Measurements from ENCODE around the gene PTAR1.
A peak's percentile ranks its signal among the peaks of the same experiment; 100 is the strongest.

PTAR1 gene

DNA sequence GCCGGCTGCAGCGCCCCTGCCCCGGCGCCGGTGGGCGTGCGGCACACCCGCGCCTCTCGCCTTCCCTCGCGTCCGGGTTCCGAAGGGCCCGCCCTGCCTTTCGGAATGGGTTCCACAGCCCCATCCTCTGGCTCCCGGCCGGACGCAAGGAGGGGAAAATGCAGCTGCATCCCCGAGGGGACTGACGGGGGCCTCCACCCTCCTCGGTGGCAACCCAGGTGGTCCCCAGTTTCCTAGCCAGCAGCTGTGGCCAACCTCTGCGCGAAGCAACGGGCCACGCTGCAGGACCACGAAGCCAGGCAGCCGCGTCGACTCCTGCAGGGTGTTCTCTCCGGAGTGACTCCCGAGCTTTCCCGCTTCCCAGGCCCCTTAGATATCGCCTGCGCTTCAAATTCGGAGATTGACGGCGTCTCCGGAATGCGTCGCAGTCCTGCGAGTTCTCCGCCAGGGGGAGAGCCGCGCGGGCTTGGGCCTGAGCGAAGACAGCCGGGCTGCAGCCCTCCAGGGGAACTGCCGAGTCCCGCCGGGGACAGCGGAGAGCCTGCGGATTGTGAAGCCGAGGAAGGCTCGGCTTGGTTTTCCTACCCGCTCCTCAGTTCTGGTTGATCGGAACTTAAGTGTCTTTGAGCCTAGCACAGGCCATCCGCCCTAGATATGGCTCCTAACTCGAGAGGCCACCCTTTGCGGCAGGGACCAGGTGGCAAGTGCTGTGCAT, 87.1 kb downstream of the PTAR1 start:
- DNase-seq: peak; percentile 61 to 73

DNA sequence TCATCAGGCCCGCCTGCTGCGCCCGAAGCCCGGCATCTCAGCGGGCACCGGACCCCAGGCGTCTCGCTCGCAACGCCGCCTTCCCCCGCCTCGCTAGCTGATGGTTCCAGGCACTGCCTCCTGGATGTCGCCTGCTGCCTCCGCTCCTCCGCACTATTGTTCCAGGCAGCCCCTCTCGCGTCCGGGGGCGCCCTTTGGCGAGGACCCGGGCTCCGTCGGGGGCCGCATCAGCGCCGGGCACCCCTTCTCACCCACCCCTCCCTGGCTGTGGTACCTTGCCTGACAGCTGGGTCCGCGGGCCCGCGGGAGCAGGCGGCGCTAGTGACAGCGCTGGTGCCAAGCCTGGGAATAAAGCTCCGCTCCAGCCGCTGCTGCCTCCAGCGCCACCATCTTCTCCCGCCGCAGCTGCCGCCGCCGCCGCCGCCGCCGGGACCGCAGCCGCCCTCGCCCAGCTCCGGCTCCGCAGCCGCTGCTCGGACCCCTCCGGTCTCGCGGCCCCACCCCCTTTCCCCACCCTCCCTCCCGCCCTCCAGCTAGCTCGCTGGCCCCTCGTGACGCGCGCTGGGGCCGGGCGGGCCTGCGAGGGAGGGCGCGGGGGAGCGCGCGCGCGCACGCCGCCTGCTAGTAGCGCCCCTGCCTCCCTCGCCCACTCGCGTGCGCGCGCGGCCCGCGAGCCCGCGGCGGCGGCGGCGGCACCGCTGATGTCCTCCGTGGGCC, 87.8 kb downstream of the PTAR1 start, which contains the start of gene APBA1:
Gene APBA1 (minus strand): TSS at position 493 of the 717 bp plus-strand sequence.
- DNase-seq: peak; percentile 5 to 20

DNA sequence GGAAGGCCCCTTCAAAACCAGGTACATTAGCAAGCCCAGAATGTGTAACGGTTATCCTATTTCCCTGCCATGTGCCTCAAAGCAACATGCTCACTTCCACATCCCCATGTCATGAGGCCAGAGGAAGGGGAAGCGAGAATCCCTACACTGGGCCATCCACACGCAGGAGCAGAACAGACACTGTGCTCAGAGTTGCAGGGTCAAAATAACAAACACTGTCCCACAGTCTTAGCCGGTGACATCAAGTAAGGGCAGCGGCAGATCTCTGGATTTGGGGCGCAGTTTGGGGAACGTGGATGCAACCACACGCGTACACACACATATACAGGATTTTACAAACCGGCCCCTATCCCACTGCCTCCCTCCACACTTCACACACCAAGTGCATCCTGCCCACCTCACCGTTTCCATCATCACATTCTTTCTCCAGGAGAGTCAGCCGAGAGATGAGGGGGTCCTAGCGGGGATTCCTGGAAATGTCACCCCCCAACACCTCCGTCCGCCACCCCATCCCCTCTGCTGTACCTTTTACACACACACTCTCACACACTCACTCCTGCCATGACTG, 88.4 kb downstream of the PTAR1 start:
- no peak for DNase-seq

DNA sequence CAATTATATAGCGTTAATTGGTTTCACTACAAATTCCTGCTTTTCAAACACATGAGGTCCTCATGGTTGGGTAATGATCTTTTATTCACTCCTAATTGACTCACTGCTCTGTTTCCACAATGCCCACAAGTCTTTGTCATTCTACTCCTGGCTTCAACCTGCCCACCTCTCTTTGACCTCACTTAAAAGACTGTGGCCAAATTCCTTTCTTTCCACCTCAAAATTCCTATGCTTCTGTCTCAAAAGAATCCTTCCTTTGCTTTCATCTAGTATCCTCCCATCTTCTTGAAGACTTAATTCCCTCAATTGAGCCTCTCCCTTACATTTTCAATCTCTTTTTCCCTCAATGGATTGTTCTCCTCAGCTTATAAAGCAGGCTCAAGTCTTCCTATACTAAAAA, 92.5 kb downstream of the PTAR1 start:
- DNase-seq: no peak

DNA sequence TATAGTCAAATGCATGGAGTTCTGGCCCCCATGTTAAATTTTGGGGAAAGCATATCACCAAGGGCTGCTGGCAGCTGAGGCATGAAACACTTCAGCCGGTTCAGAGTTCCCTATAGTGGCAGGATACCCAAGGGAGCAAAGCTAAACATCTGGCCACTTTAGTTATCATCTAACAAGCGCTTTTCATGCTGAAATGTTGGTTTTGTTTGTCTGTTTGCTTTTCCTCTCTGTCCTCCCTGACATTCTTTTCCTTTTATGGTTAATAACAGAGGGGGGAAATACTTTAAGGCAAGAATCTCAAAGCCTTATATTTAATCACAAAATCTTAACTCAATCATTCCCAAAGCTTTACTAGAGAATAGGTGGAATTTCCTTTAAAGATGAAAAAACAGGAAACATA, 99.5 kb downstream of the PTAR1 start:
- DNase-seq: no peak
